Measurements from ENCODE around the gene PPP5C.

DNA sequence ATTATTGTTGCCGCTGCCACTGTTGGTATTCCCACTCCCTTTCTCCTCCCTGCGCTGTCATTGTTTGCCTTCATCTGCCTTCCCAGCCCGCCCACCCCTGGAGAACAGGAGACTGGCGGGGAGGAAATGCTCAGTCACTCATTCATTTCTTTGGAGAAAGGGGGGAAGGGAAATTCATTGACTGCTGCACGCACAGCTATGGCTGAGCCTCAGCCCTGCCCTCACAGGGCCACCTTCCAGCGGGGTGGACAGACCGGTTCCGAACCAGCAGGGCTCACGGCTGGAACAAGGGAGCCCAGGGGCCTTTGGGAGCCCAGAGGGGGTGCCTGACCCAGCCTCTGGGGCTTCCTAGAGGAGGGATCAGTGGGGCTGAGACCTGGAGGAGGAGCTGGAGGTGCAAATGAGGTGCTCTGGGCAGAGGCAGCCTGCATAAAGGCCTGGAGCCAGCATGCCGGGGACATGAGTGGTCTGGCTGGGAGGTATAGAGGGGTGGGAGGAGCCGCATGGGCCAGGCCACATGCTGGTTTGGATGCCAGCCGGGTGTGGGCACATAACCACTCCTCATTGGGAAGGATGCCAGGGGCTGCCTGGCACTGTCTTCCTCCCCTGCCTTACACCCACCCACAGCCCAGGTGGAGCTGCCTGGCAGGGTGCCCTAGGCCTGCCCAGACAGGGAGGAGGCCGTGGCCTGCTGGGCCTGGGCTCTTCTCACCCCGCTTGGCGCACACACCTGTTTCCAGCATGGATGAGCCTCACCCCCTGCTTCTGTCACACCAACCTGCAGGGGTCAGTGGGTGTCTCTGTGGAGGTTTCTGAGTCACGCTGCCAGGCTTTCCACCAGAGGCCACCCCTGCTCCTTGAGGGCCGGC lies 26.8 kb downstream of the PPP5C start:
- TF ChIP-seq, protein P1, sequence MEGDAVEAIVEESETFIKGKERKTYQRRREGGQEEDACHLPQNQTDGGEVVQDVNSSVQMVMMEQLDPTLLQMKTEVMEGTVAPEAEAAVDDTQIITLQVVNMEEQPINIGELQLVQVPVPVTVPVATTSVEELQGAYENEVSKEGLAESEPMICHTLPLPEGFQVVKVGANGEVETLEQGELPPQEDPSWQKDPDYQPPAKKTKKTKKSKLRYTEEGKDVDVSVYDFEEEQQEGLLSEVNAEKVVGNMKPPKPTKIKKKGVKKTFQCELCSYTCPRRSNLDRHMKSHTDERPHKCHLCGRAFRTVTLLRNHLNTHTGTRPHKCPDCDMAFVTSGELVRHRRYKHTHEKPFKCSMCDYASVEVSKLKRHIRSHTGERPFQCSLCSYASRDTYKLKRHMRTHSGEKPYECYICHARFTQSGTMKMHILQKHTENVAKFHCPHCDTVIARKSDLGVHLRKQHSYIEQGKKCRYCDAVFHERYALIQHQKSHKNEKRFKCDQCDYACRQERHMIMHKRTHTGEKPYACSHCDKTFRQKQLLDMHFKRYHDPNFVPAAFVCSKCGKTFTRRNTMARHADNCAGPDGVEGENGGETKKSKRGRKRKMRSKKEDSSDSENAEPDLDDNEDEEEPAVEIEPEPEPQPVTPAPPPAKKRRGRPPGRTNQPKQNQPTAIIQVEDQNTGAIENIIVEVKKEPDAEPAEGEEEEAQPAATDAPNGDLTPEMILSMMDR (IDR thresholded peaks at IDR 0.05): no peak
- TF ChIP-seq TCF7L2 (IDR thresholded peaks at IDR 0.05; ENCODE audit: low read depth, low read length) (no peak), POLR2AphosphoS5 (IDR thresholded peaks at IDR 0.05; ENCODE audit: low read depth, low read length) (no peak)
- TF ChIP-seq, protein P2, sequence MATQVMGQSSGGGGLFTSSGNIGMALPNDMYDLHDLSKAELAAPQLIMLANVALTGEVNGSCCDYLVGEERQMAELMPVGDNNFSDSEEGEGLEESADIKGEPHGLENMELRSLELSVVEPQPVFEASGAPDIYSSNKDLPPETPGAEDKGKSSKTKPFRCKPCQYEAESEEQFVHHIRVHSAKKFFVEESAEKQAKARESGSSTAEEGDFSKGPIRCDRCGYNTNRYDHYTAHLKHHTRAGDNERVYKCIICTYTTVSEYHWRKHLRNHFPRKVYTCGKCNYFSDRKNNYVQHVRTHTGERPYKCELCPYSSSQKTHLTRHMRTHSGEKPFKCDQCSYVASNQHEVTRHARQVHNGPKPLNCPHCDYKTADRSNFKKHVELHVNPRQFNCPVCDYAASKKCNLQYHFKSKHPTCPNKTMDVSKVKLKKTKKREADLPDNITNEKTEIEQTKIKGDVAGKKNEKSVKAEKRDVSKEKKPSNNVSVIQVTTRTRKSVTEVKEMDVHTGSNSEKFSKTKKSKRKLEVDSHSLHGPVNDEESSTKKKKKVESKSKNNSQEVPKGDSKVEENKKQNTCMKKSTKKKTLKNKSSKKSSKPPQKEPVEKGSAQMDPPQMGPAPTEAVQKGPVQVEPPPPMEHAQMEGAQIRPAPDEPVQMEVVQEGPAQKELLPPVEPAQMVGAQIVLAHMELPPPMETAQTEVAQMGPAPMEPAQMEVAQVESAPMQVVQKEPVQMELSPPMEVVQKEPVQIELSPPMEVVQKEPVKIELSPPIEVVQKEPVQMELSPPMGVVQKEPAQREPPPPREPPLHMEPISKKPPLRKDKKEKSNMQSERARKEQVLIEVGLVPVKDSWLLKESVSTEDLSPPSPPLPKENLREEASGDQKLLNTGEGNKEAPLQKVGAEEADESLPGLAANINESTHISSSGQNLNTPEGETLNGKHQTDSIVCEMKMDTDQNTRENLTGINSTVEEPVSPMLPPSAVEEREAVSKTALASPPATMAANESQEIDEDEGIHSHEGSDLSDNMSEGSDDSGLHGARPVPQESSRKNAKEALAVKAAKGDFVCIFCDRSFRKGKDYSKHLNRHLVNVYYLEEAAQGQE (IDR thresholded peaks at IDR 0.05; ENCODE audit: insufficient read depth in 1 of 2, low read depth in 2 of 2, low read length in 1 of 2): no peak

All from Panc1 (cell line).